IPS-11a (cell line): ENCODE results near the gene ENTR1.

Experiments
- H3K4me3 ChIP-seq: one replicate; pipeline ENCODE4 v1.5.1; 2013; ENCODE audit warnings: low read depth, low read length, control low read depth

The ENTR1 gene

DNA sequence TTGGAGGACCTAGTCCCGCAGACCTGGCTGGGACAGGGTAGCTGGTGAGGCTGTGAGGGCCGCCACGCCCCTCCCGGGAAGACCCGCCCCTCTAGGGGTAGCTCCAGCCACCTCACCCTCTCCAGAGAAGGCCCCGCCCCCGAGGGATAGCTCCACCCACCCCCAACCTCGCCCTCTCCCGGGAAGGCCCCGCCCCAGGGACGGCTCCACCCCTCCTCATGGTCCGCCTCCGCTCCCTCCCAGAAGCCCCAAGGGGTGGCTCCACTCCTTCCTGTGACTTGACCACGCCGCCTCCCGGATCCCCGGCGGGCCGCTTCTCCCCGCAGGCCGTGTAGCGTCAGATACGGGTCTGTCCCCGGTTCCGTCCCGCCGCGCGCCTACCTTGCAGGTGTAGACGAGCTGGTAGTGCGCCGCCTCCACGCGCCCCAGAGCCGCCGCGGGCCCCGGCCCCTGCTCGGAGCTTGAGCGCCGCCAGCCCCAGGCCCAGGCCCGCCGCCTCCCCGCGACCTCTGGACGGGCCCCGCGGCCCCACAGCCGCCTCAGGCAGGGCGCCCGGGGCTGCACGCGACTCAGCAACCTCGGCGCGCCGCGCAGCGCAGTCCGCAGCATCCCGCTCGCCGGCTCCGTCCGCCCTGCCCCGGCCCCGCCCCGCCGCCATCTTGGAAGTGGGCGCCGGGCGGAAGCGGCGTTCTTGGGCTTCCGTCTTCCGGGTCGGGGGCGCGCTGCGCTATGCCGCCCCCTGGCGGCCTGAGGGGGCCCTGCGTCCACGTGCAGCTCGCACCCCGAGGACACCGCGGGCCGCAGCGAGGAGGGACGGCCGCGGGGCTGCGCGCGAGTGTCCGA is 47.1 kb downstream of the ENTR1 start, which contains the start of gene DNLZ:
TSS of gene DNLZ (minus strand) at position 639 of the 843 bp plus-strand sequence. CDS start at position 609, 30 bp downstream.
- H3K4me3 ChIP-seq = peak within 1 kb of the TSS; percentile 69

DNA sequence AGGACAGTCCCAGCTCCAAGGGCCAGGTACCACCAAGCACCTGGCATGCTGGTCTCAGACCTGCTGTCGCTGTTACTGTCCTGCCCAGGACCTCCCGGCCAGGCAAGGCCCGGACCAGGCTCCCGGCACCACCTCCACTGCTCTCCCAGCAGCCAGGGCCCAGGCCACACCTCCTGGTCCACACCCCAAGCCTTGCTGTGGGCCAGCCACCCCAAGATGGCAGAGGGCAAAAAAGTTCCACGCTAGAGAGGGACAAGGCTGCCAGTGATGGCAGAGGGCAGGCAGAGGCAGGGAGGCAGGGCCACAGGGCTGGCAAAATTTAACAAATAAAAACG is 48.0 kb downstream of the ENTR1 start:
- H3K4me3 ChIP-seq = no peak overlapping the region

DNA sequence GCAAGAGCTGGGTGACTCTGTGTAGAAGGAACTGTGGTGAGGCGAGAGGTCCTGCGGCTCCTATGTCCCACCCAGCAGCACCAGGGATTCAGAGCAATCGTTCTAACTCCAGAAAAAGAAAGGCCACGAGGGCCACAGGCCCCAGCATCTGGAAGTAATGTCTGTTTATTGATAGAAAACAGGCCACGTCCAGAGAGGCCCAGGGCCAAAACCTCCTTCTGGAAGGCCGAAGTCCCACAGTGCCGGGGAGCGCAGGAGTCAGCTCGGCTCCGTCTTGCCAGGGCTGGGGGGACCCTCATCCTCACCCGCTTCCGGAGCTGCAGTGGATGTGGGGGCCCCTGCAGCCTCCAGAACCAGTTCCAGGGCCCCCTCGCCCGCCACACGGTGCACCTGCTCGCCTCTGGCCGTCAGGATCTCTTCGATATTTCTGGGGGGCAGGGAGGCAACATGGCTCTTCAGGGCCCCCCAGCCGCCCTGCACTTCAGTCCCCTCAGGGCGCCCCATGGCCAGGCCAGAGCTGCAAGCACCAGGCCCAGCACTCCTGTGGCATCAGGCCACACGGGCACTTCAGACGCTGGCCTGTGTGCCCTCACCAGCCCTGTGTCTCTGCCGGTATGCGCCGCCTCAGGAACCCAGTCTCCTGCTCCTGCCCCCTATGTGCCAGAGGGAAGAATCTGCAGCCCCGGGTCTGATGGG is 48.5 kb downstream of the ENTR1 start:
- H3K4me3 ChIP-seq = no peak overlapping the region

DNA sequence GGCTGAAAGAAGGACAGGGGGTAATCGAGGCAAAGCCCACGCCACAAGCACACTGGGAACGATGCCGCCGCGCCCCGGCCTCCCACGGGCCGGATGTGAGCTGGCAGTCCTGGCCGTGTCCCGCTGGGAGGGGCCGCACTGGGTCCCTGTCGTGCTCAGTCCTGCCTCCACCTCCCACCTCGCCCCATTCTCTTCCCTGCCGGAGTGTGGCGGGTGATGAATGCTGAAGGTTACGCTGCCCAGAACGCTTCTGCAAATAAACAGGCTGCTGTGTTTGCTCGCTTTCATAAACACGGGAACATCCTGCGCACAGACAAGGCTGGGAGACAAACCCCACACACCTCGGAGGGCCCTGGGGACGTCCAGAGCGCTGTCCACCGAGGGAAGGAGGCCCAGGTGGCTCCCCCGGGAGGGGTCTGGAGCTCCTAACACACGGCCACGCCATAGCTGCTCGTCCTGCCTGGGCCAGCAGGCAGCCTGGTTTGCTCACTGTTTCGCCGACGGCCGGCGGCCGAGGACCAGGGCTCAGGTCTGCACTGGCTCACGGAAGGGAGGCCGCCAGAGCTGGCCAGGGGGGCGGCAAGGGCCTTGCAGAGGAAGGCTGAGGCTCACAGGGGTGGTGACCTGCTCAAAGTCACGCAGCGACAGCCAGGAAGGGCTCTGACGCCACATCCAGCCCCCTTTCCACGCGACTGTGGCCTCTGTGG is 49.2 kb downstream of the ENTR1 start:
- no peak overlapping the region for H3K4me3 ChIP-seq

GRCh38 chr9:136359774-136360718 is 50.4 kb downstream of the ENTR1 start:
- no peak overlapping the region for H3K4me3 ChIP-seq

DNA sequence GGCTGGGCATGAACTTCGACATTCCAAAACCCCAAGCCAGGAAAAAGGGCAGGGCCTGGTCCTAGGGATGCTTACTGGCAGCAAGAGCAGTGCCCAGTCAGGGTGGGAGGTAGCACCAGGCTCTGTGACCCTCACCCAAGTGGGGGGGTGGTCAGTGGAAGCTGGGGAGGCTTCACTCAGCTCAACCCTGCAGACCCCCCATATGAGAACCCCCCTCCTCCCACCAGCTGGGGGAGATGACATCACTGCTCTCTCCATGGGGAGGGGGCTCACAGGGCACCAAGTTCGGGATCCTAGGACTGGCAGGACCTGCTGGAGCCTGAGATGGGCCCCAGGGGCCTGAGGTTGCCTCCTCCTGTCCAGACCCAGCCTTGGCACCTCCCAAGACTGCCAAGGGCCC is 51.5 kb downstream of the ENTR1 start:
- H3K4me3 ChIP-seq = no peak overlapping the region

DNA sequence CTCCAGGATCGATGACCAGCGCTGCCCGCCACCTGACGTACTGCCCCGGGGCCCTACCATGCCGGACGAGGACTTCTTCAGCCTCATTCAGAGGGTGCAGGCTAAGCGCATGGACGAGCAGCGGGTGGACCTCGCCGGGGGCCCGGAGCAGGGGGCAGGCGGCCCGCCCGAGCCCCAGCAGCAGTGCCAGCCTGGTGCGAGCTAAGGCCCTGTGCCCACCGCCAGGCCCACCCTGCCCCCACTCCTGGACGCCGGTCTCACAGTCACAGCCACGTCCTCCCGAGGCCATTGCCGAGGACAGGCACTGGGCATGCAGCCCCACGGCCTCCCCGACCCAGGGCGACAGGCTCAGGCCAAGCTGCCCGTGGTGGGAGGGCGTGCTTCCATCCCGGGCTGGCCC is 52.4 kb downstream of the ENTR1 start:
- no peak overlapping the region for H3K4me3 ChIP-seq

GRCh38 chr9:136357202-136357725 is 53.1 kb downstream of the ENTR1 start:
- H3K4me3 ChIP-seq = no peak overlapping the region

DNA sequence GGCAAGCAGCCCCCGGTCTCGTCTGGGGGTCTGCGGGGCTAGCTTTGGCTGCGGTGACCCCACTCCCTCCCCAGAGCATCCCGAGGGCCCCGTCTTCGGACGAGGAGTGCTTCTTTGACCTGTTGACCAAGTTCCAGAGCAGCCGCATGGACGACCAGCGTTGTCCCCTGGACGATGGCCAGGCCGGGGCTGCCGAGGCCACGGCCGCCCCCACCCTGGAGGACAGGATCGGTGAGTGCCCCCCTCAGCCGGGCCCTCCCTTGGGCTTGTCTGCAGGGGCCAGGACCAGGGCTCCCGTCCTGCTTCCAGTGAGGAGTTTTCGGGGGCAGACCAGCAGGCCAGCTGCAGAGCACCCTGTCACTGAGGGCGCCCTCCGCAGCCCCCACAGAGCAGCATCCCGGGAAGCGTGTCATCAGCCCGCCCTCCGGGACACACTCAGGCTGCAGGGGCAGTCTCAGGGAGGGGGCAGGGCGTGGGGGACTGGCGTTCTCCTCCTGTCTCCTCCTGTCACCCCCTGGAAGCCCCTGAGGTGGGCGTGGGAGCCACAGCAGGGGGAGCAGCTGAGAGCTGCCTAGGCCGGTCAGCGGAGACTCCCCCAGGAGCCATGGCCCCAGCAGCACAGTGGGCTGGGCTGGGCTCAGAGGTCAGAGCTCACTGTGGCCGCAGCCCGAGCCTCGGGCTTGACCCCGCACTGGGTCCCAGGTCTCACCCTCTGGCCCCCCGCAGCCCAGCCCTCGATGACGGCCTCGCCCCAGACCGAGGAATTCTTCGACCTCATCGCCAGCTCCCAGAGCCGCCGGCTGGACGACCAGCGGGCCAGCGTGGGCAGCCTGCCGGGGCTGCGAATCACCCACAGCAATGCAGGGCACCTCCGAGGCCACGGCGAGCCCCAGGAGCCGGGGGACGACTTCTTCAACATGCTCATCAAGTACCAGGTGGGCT is 54.5 kb downstream of the ENTR1 start:
- no peak overlapping the region for H3K4me3 ChIP-seq

DNA sequence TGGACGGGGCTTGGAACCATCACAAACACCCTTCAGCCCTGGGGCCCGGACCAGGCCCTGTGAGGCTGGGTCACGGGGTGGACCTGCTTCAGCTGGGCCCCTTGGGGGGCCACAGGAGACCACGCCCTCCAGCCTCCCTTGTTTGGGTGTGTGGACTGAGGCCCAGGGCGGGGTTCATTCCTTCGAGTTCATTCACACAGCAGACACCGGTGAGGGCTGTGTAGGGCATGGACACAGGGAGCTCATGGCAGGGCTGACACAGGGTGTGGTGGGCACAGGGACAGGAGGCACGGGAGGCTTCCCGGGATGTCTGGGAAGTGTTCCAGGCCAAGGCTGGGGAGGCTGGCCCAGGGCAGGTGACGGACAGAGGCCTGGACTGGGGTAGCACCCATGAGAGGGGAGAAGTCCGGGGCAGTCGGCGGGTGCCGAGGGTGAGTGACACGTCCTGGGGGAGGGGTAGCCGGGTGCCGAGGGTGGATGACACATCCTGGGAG is 55.8 kb downstream of the ENTR1 start:
- H3K4me3 ChIP-seq = no peak overlapping the region

- H3K4me3 ChIP-seq = no peak overlapping the region
These were observed 56.5 kb downstream of the ENTR1 start for GRCh38 chr9:136353757-136354488.

GRCh38 chr9:136353088-136353487 is 57.3 kb downstream of the ENTR1 start:
- no peak overlapping the region for H3K4me3 ChIP-seq

DNA sequence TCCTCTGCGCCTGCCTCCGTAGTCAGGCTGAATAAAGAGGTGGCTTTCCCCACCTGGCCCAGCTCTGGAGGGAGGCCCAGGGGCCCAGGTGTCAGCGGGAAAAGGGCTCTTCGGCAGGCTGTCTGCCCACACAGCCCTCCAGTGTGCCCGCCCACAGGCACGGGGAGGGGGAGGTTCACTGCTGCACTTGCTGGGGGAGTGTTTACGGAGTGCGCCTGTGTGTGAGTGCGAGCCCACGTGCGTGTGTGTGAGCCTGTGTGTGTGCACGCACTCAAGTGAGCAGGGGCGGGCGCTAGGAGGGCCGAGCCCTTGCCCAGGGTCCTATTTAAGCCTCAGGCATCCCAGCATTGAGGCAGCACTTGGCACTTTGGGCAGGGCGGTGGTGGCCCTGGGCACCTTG is 57.7 kb downstream of the ENTR1 start:
- H3K4me3 ChIP-seq = no peak overlapping the region
